DOHH2 (cell line): Measurements from ENCODE around the gene IER3.

Experiments
- CTCF ChIP-seq: fragments of 200-600 bp; sonication (generic); IDR thresholded peaks from one replicate; pipeline ENCODE4 v1.5.1; 2014; ENCODE audit warnings: antibody characterized with exemption, mild to moderate bottlenecking, low read depth, low read length; ENCODE audit not compliant: poor library complexity, severe bottlenecking
- EZH2phosphoT487 ChIP-seq: fragments of 200-600 bp; sonication (generic); IDR thresholded peaks from 2 replicates; pipeline ENCODE4 v1.6.1; 2017; ENCODE audit warnings: borderline replicate concordance, mild to moderate bottlenecking, antibody characterized with exemption, low read length, moderate library complexity, mixed read lengths

- TF ChIP-seq CTCF = no peak
- no peak for TF ChIP-seq EZH2phosphoT487
Observed at GRCh38 chr6:30754631-30755030, 10.3 kb upstream of the IER3 start.
